IPS-15b (cell line): ENCODE results near the gene MEIS3.

Source experiments
- H3K27me3 ChIP-seq: one replicate; pipeline ENCODE4 v1.6.1; 2013; ENCODE audit warnings: low read length; ENCODE audit not compliant: control insufficient read depth, insufficient read depth
- H3K36me3 ChIP-seq: one replicate; pipeline ENCODE4 v1.6.1; 2013; ENCODE audit warnings: low read length; ENCODE audit not compliant: control insufficient read depth, insufficient read depth
- H3K4me1 ChIP-seq: one replicate; pipeline ENCODE4 v1.6.1; 2013; ENCODE audit warnings: mild to moderate bottlenecking, low read length; ENCODE audit not compliant: control insufficient read depth, insufficient read depth
- H3K4me3 ChIP-seq: one replicate; pipeline ENCODE4 v1.5.1; 2013; ENCODE audit warnings: low read depth, low read length
- H3K9ac ChIP-seq: one replicate; pipeline ENCODE4 v1.6.1; 2013; ENCODE audit warnings: low read depth, mild to moderate bottlenecking, low read length
- H3K9me3 ChIP-seq: one replicate; pipeline ENCODE4 v1.6.1; 2013; ENCODE audit warnings: mild to moderate bottlenecking, low read length; ENCODE audit not compliant: control insufficient read depth, insufficient read depth

MEIS3 gene

GRCh38 chr19:47362321-47362720 lies 57.0 kb downstream of the MEIS3 start:
- no peak overlapping the region for H3K9ac ChIP-seq
- H3K4me3 ChIP-seq = no peak overlapping the region
- H3K36me3 ChIP-seq = peaks cover 75% of the 10 kb centered on the region
- no peaks in the 10 kb centered on the region for H3K4me1 ChIP-seq
- no peaks in the 10 kb centered on the region for H3K9me3 ChIP-seq
- no peaks in the 10 kb centered on the region for H3K27me3 ChIP-seq

- no peaks in the 10 kb centered on the region for H3K4me1 ChIP-seq
- no peak overlapping the region for H3K9ac ChIP-seq
- H3K36me3 ChIP-seq = peaks cover 77% of the 10 kb centered on the region
- H3K4me3 ChIP-seq = no peak overlapping the region
- no peaks in the 10 kb centered on the region for H3K27me3 ChIP-seq
- H3K9me3 ChIP-seq = no peaks in the 10 kb centered on the region
Observed at GRCh38 chr19:47358936-47359335, 60.4 kb downstream of the MEIS3 start.

- H3K9ac ChIP-seq = no peak overlapping the region
- H3K36me3 ChIP-seq = peaks cover 77% of the 10 kb centered on the region
- H3K9me3 ChIP-seq = no peaks in the 10 kb centered on the region
Observed at GRCh38 chr19:47357788-47358680, 61.3 kb downstream of the MEIS3 start.

GRCh38 chr19:47356900-47357299 lies 62.4 kb downstream of the MEIS3 start:
- no peaks in the 10 kb centered on the region for H3K4me1 ChIP-seq
- no peaks in the 10 kb centered on the region for H3K9me3 ChIP-seq
- peaks cover 72% of the 10 kb centered on the region for H3K36me3 ChIP-seq

More at GRCh38 chr19:47357788-47358680, 61.3 kb downstream of the MEIS3 start:
- H3K4me3 ChIP-seq = no peak overlapping the region
- H3K27me3 ChIP-seq = no peaks in the 10 kb centered on the region
- no peaks in the 10 kb centered on the region for H3K4me1 ChIP-seq

GRCh38 chr19:47353307-47353712 lies 66.0 kb downstream of the MEIS3 start:
- H3K4me3 ChIP-seq = no peak overlapping the region
- peaks cover 46% of the 10 kb centered on the region for H3K36me3 ChIP-seq
- H3K9me3 ChIP-seq = no peaks in the 10 kb centered on the region
- no peak overlapping the region for H3K9ac ChIP-seq
- H3K27me3 ChIP-seq = no peaks in the 10 kb centered on the region
- peaks cover 7% of the 10 kb centered on the region for H3K4me1 ChIP-seq

More at GRCh38 chr19:47356900-47357299, 62.4 kb downstream of the MEIS3 start:
- Histone ChIP-seq H3K4me3 (no peak overlapping the region), H3K27me3 (no peaks in the 10 kb centered on the region), H3K9ac (no peak overlapping the region)
